Measurements from ENCODE around the gene PLXNA4.

PLXNA4 gene

GRCh38 chr7:132410385-132410784 is 165.9 kb downstream of the PLXNA4 start:
- TF ChIP-seq CTCF (IDR thresholded peaks at IDR 0.05; ENCODE audit: low read depth, low read length), result no peak
- DNase-seq (ENCODE audit: extremely low read depth, low read depth), result no peak

- DNase-seq (ENCODE audit: extremely low read depth, low read depth), result no peak
- TF ChIP-seq CTCF (IDR thresholded peaks at IDR 0.05; ENCODE audit: low read depth, low read length), result no peak
Measured at GRCh38 chr7:132407764-132408163, 168.5 kb downstream of the PLXNA4 start.

GRCh38 chr7:132406039-132406438 is 170.2 kb downstream of the PLXNA4 start:
- no peak for DNase-seq (ENCODE audit: extremely low read depth, low read depth)
- TF ChIP-seq CTCF (IDR thresholded peaks at IDR 0.05; ENCODE audit: low read depth, low read length), result no peak

GRCh38 chr7:132404261-132404660 is 172.0 kb downstream of the PLXNA4 start:
- DNase-seq (ENCODE audit: extremely low read depth, low read depth), result no peak
- TF ChIP-seq CTCF (IDR thresholded peaks at IDR 0.05; ENCODE audit: low read depth, low read length), result no peak

- no peak for TF ChIP-seq CTCF (IDR thresholded peaks at IDR 0.05; ENCODE audit: low read depth, low read length)
- DNase-seq (ENCODE audit: extremely low read depth, low read depth), result no peak
Measured at GRCh38 chr7:132403465-132404110, 172.7 kb downstream of the PLXNA4 start.

GRCh38 chr7:132402751-132403245 is 173.5 kb downstream of the PLXNA4 start:
- no peak for TF ChIP-seq CTCF (IDR thresholded peaks at IDR 0.05; ENCODE audit: low read depth, low read length)
- no peak for DNase-seq (ENCODE audit: extremely low read depth, low read depth)

- TF ChIP-seq CTCF (IDR thresholded peaks at IDR 0.05; ENCODE audit: low read depth, low read length), result no peak
- DNase-seq (ENCODE audit: extremely low read depth, low read depth), result no peak
Measured at GRCh38 chr7:132402096-132402495, 174.2 kb downstream of the PLXNA4 start.
